SU-DHL-6 (cell line): ENCODE results near the gene PACS1.

Experiments used
- CTCF ChIP-seq: fragments of 200-600 bp; sonication (generic); IDR thresholded peaks from one replicate; pipeline ENCODE4 v1.5.1; 2017; ENCODE audit warnings: antibody characterized with exemption, mild to moderate bottlenecking, low read length, moderate library complexity; ENCODE audit not compliant: insufficient read depth, poor library complexity, severe bottlenecking
- EZH2phosphoT487 ChIP-seq: fragments of 200-600 bp; sonication (generic), shearing (Covaris generic); conservative IDR thresholded peaks from 2 replicates; pipeline ENCODE4 v1.6.1; 2018; ENCODE audit warnings: mild to moderate bottlenecking, antibody characterized with exemption, low read length, moderate library complexity, mixed read lengths

- TF ChIP-seq CTCF (no peak), EZH2phosphoT487 (no peak)
These were observed 39.2 kb downstream of the PACS1 start for GRCh38 chr11:66109294-66109693.
